Measurements from ENCODE around the gene HECW1. TPM values are rescaled to one million over a fixed set of nuclear protein-coding genes. Genes with fewer than 3 reads are reported as not detected.

HECW1 gene
- total RNA-seq, 1 donor from 2014 or later, result 0.15 TPM

GRCh38 chr7:43196379-43196778 lies 83.9 kb downstream of the HECW1 start:
- TF ChIP-seq, protein P1, sequence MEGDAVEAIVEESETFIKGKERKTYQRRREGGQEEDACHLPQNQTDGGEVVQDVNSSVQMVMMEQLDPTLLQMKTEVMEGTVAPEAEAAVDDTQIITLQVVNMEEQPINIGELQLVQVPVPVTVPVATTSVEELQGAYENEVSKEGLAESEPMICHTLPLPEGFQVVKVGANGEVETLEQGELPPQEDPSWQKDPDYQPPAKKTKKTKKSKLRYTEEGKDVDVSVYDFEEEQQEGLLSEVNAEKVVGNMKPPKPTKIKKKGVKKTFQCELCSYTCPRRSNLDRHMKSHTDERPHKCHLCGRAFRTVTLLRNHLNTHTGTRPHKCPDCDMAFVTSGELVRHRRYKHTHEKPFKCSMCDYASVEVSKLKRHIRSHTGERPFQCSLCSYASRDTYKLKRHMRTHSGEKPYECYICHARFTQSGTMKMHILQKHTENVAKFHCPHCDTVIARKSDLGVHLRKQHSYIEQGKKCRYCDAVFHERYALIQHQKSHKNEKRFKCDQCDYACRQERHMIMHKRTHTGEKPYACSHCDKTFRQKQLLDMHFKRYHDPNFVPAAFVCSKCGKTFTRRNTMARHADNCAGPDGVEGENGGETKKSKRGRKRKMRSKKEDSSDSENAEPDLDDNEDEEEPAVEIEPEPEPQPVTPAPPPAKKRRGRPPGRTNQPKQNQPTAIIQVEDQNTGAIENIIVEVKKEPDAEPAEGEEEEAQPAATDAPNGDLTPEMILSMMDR (IDR thresholded peaks at IDR 0.05; ENCODE audit: unreplicated experiment), result no peak
- Mint-ChIP-seq H3K4me1 (ENCODE audit: unreplicated experiment) (no peaks in the 10 kb centered on the region), H3K27ac (ENCODE audit: unreplicated experiment) (no peak overlapping the region), H3K9me3 (ENCODE audit: unreplicated experiment) (no peaks in the 10 kb centered on the region), H3K27me3 (ENCODE audit: unreplicated experiment) (peaks cover 2% of the 10 kb centered on the region), H3K36me3 (ENCODE audit: low read depth, unreplicated experiment) (no peaks in the 10 kb centered on the region), H3K4me3 (ENCODE audit: unreplicated experiment) (no peak overlapping the region)
- DNase-seq (ENCODE audit: low spot score), result no peak

GRCh38 chr7:43198016-43198415 lies 85.6 kb downstream of the HECW1 start:
- H3K4me3 Mint-ChIP-seq (ENCODE audit: unreplicated experiment), result no peak overlapping the region
- H3K9me3 Mint-ChIP-seq (ENCODE audit: unreplicated experiment), result no peaks in the 10 kb centered on the region
- no peak overlapping the region for H3K27ac Mint-ChIP-seq (ENCODE audit: unreplicated experiment)
- H3K4me1 Mint-ChIP-seq (ENCODE audit: unreplicated experiment), result no peaks in the 10 kb centered on the region
- H3K36me3 Mint-ChIP-seq (ENCODE audit: low read depth, unreplicated experiment), result no peaks in the 10 kb centered on the region
- no peak for DNase-seq (ENCODE audit: low spot score)
- peaks cover 2% of the 10 kb centered on the region for H3K27me3 Mint-ChIP-seq (ENCODE audit: unreplicated experiment)
- TF ChIP-seq, protein P1 (IDR thresholded peaks at IDR 0.05; ENCODE audit: unreplicated experiment), result no peak

DNA sequence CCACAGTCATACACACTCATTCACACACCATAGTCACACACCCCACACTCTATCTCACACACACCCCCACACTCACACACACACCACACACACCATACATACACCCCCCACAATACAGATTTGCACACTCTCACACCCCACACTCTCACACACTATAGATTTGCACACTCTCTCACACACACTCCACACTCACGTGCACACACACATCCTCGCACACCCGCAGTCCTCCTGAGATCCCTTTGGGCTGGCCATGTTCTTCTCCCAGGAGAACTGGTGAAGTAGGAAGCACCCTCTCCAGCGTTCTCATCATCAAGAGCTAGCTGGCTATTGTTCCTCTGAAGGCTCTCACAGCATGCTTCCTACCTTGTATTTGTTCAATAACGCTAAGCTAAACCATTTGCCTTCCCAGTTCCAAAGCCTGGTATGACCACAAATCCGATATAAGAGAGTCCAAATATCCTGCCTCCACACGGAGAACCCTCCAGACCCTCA lies 86.2 kb downstream of the HECW1 start:
- Mint-ChIP-seq H3K36me3 (ENCODE audit: low read depth, unreplicated experiment) (no peaks in the 10 kb centered on the region), H3K4me3 (ENCODE audit: unreplicated experiment) (no peak overlapping the region), H3K27ac (ENCODE audit: unreplicated experiment) (no peak overlapping the region), H3K27me3 (ENCODE audit: unreplicated experiment) (peaks cover 2% of the 10 kb centered on the region), H3K9me3 (ENCODE audit: unreplicated experiment) (no peaks in the 10 kb centered on the region), H3K4me1 (ENCODE audit: unreplicated experiment) (no peaks in the 10 kb centered on the region)
- DNase-seq (ENCODE audit: low spot score), result no peak
- TF ChIP-seq, protein P1 (IDR thresholded peaks at IDR 0.05; ENCODE audit: unreplicated experiment), result no peak

GRCh38 chr7:43199371-43200160 lies 87.1 kb downstream of the HECW1 start:
- H3K4me3 Mint-ChIP-seq (ENCODE audit: unreplicated experiment), result no peak overlapping the region
- H3K27ac Mint-ChIP-seq (ENCODE audit: unreplicated experiment), result no peak overlapping the region
- TF ChIP-seq, protein P1 (IDR thresholded peaks at IDR 0.05; ENCODE audit: unreplicated experiment), result no peak
- DNase-seq (ENCODE audit: low spot score), result no peak
- H3K36me3 Mint-ChIP-seq (ENCODE audit: low read depth, unreplicated experiment), result no peaks in the 10 kb centered on the region
- H3K4me1 Mint-ChIP-seq (ENCODE audit: unreplicated experiment), result no peaks in the 10 kb centered on the region
- peaks cover 2% of the 10 kb centered on the region for H3K27me3 Mint-ChIP-seq (ENCODE audit: unreplicated experiment)
- no peaks in the 10 kb centered on the region for H3K9me3 Mint-ChIP-seq (ENCODE audit: unreplicated experiment)

- H3K27ac Mint-ChIP-seq (ENCODE audit: unreplicated experiment), result no peak overlapping the region
- H3K9me3 Mint-ChIP-seq (ENCODE audit: unreplicated experiment), result no peaks in the 10 kb centered on the region
- no peak overlapping the region for H3K4me3 Mint-ChIP-seq (ENCODE audit: unreplicated experiment)
- H3K27me3 Mint-ChIP-seq (ENCODE audit: unreplicated experiment), result peaks cover 2% of the 10 kb centered on the region
- TF ChIP-seq, protein P1 (IDR thresholded peaks at IDR 0.05; ENCODE audit: unreplicated experiment), result no peak
- H3K36me3 Mint-ChIP-seq (ENCODE audit: low read depth, unreplicated experiment), result no peaks in the 10 kb centered on the region
- no peak for DNase-seq (ENCODE audit: low spot score)
- no peaks in the 10 kb centered on the region for H3K4me1 Mint-ChIP-seq (ENCODE audit: unreplicated experiment)
Observed at GRCh38 chr7:43201912-43202311, 89.5 kb downstream of the HECW1 start.
